GM23248 (cell line): Measurements from ENCODE around the gene MEI1. TPM values are rescaled to one million over a fixed set of nuclear protein-coding genes. Genes with fewer than 3 reads are reported as not detected.

Experiments
- DNase-seq: peaks from one replicate; pipeline ENCODE4 v3.0.0-alpha.2; 2015
- H2AFZ ChIP-seq: fragments of 200-600 bp; sonication (generic); 2 replicates; pipeline ENCODE4 v1.6.1; 2016; ENCODE audit warnings: antibody characterized with exemption
- H3F3A ChIP-seq: fragments of 200-600 bp; sonication (generic); 2 replicates; pipeline ENCODE4 v1.6.1; 2016; ENCODE audit warnings: mild to moderate bottlenecking, antibody characterized with exemption, mixed run types; ENCODE audit not compliant: insufficient read depth
- H3K27ac ChIP-seq: fragments of 200-600 bp; sonication (generic); 2 replicates; pipeline ENCODE4 v1.5.1; 2016; ENCODE audit warnings: mild to moderate bottlenecking
- H3K27me3 ChIP-seq: fragments of 200-600 bp; sonication (generic); replicated peaks from 2 replicates; pipeline ENCODE4 v1.6.1; 2016; ENCODE audit warnings: mild to moderate bottlenecking; ENCODE audit not compliant: insufficient read depth
- H3K36me3 ChIP-seq: fragments of 200-600 bp; sonication (generic); 2 replicates; pipeline ENCODE4 v1.6.1; 2016; ENCODE audit warnings: low read depth, mild to moderate bottlenecking
- H3K4me1 ChIP-seq: fragments of 200-600 bp; sonication (generic); 2 replicates; pipeline ENCODE4 v1.6.1; 2016; ENCODE audit warnings: mild to moderate bottlenecking; ENCODE audit not compliant: insufficient read depth
- H3K4me2 ChIP-seq: fragments of 200-600 bp; sonication (generic); one replicate; pipeline ENCODE4 v1.6.1; 2016; ENCODE audit warnings: mild to moderate bottlenecking; ENCODE audit not compliant: unreplicated experiment
- H3K4me3 ChIP-seq: fragments of 200-600 bp; sonication (generic); 2 replicates; pipeline ENCODE4 v1.5.1; 2016; ENCODE audit warnings: mild to moderate bottlenecking
- H3K79me2 ChIP-seq: fragments of 200-600 bp; sonication (generic); 2 replicates; pipeline ENCODE4 v1.6.1; 2016; ENCODE audit warnings: mild to moderate bottlenecking; ENCODE audit not compliant: insufficient read depth
- H3K9ac ChIP-seq: fragments of 200-600 bp; sonication (generic); 2 replicates; pipeline ENCODE4 v1.6.1; 2016; ENCODE audit warnings: mild to moderate bottlenecking
- H3K9me2 ChIP-seq: fragments of 200-600 bp; sonication (generic); 2 replicates; pipeline ENCODE4 v1.6.1; 2016; ENCODE audit warnings: mixed run types, mild to moderate bottlenecking, moderate library complexity; ENCODE audit not compliant: insufficient read depth
- H3K9me3 ChIP-seq: fragments of 200-600 bp; sonication (generic); one replicate; pipeline ENCODE4 v1.6.1; 2017; ENCODE audit warnings: low read depth
- H4K20me1 ChIP-seq: fragments of 200-600 bp; sonication (generic); 2 replicates; pipeline ENCODE4 v1.6.0; 2016; ENCODE audit not compliant: insufficient read depth
- EZH2 ChIP-seq: fragments of 200-600 bp; sonication (generic); IDR thresholded peaks from 2 replicates; pipeline ENCODE4 v1.6.1; 2018; ENCODE audit warnings: antibody characterized with exemption, mild to moderate bottlenecking; ENCODE audit not compliant: insufficient read depth, poor library complexity, severe bottlenecking
- EZH2phosphoT487 ChIP-seq: fragments of 200-600 bp; sonication (generic); IDR thresholded peaks from 2 replicates; pipeline ENCODE4 v1.6.1; 2018; ENCODE audit warnings: antibody characterized with exemption, moderate library complexity, mild to moderate bottlenecking, low read depth; ENCODE audit not compliant: insufficient read depth
- WGBS, 2 experiments: methylation state at CpG; one replicate each; pipeline ENCODE4 v1.1.6; 2015 to 2017; ENCODE audit warnings: low lambda C conversion rate in 2 of 2, low coverage in 1 of 2; ENCODE audit errors: missing lambda C conversion rate in 2 of 2; 5-methylcytosine and 5-hydroxymethylcytosine counted together
- in situ Hi-C: fragments of 300-500 bp; cut with MboI; formaldehyde crosslinking; loops from 2 replicates; pipeline ENCODE4 v1.15.0; 2020
- polyA plus RNA-seq: library from polyadenylated mRNA; unstranded; fragments of >200 nt; fragmentation: Nextera tagmentation; extraction: Ambion mirVana; gene quantifications from 2 replicates; pipeline ENCODE4 v1.2.1, GENCODE V29; 2016
- total RNA-seq: library from RNA; depleted of rRNA; stranded (reverse); fragments of >200 nt; shearing (Covaris generic); gene quantifications from 2 replicates; pipeline ENCODE4 v1.2.3, GENCODE V29; 2014

Gene MEI1
- total and polyA plus RNA-seq, 2 experiments from 2014 or later, result 2.2 to 5.9 TPM

DNA sequence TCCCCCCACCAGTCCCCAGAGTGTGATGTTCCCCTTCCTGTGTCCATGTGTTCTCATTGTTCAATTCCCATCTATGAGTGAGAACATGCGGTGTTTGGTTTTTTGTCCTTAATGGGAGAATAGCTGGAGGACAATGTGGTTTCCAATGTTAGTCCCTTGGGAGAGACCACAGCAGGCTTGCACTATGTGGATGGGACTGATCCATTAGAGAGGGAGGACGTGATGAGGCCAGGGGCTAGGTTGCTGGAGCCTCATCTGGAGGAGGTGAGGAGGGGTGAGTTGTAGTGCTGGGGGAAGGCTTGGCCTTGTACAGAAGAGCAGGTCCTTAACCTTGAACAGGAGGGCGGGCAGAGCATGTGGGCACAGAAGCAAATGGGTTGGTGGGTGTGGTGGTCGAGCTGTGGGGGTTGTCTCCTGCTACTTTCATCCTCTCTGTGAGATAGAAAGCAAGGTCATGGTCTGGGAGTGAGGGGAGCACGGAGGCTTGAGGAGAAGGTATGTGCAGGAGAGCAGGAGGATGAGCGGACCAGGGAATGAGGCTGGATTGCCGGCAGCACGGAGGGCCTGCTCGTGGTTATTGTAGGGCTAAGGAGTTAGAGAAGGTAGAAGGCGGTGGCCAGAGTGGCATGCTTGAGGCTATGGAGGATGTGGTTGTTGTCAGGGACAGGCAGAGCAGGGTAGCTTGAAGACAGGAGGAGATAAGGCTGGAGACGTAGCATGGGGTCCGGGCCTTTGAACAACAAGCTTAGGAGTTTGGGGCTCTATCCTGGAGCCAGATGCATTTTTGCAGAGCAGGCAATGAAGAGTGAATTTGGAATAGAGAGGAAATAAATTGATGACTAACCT lies 122.4 kb downstream of the MEI1 start:
- H2AFZ ChIP-seq, result no peak overlapping the region
- TF ChIP-seq EZH2phosphoT487, result no peak
- TF ChIP-seq EZH2, result no peak
- in situ Hi-C loops, result no loop called here
- H3K79me2 ChIP-seq, result no peaks in the 10 kb centered on the region
- H3K9ac ChIP-seq, result no peak overlapping the region
- no peaks in the 10 kb centered on the region for H3K36me3 ChIP-seq
- H4K20me1 ChIP-seq, result no peaks in the 10 kb centered on the region
- H3K4me3 ChIP-seq, result no peak overlapping the region
- H3K9me2 ChIP-seq, result no peaks in the 10 kb centered on the region
- no peaks in the 10 kb centered on the region for H3F3A ChIP-seq
- H3K4me2 ChIP-seq, result no peak overlapping the region
- no peaks in the 10 kb centered on the region for H3K27me3 ChIP-seq
- DNase-seq, result no peak
- H3K4me1 ChIP-seq, result peaks cover 9% of the 10 kb centered on the region
- no peak overlapping the region for H3K27ac ChIP-seq
- WGBS, 2 experiments, result 79 to 80% methylated on average over 12 of the region's 12 CpGs
- H3K9me3 ChIP-seq, result no peaks in the 10 kb centered on the region

DNA sequence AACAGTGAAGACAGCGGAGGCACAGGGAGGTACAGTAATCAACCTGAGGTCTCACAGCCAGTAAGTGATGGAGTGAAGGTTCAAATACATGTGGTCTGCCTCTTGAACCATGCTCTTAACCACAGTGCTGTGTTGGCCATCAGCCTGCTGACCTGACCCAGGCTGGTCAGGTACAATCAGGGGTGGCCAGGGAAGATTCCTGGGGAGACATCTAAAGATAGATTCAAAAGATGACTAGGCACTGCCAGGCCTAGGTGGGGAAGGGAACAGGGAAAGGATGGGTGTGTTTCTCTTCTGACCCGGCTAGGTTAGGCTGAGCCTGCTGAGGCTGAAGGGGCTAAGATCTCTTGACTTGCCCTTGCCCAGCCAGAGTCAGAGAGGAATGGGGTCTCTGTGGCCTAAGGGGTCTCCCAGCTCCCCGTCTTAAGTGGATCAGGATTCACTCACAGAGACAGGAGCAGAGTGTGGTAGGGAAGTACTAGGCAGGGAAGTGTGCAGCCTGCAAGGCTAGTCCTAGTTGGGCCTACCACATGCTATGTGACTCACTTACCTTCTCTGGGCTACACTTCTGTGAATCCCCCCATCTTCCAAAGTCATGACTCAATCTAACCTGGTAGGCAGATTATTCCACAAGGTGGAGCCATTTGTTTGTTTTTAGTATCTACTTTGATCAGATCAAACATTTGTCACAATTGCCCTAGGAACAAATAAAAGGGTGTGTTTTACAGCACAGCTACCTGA lies 123.2 kb downstream of the MEI1 start:
- 93 to 94% methylated on average over 3 of the region's 3 CpGs for WGBS, 2 experiments
- H3K9me3 ChIP-seq, result no peaks in the 10 kb centered on the region
- no peak overlapping the region for H3K27ac ChIP-seq
- H3K36me3 ChIP-seq, result no peaks in the 10 kb centered on the region
- peak overlapping the region; percentile 11; the same call in 1 of the 2 replicates for H3K9ac ChIP-seq
- H3F3A ChIP-seq, result no peaks in the 10 kb centered on the region
- TF ChIP-seq EZH2 (no peak), EZH2phosphoT487 (no peak)
- H3K4me3 ChIP-seq, result no peak overlapping the region
- H4K20me1 ChIP-seq, result no peaks in the 10 kb centered on the region
- H2AFZ ChIP-seq, result no peak overlapping the region
- no peaks in the 10 kb centered on the region for H3K9me2 ChIP-seq
- H3K27me3 ChIP-seq, result no peaks in the 10 kb centered on the region
- no peaks in the 10 kb centered on the region for H3K79me2 ChIP-seq
- peak; percentile 80 for DNase-seq
- H3K4me1 ChIP-seq, result peaks cover 9% of the 10 kb centered on the region
- H3K4me2 ChIP-seq, result no peak overlapping the region
- in situ Hi-C loops, result no loop called here

DNA sequence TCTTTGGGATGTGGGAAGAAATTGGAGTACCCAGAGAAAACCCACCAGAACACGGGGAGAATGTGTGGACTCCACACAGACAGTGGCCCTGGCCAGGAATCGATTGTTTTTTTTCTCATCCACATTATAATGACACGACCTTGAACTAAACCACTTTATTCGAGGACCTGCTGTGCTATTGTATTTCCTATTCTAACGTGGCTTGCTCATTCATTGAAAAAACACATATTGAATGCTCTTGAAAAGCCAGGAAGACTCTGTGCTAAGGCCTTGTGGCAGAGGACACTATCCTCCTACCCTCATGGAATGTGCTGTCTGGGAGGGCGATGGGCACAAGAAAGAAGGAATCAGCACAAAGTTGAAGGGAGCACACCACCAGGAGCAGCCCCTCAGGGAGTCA lies 124.5 kb downstream of the MEI1 start:
- no peak for DNase-seq
- TF ChIP-seq EZH2 (no peak), EZH2phosphoT487 (no peak)
- in situ Hi-C loops, result no loop called here
- no peaks in the 10 kb centered on the region for H3F3A ChIP-seq
- no peak overlapping the region for H3K9ac ChIP-seq
- no peak overlapping the region for H3K4me3 ChIP-seq
- H3K27ac ChIP-seq, result no peak overlapping the region
- H4K20me1 ChIP-seq, result no peaks in the 10 kb centered on the region
- no peak overlapping the region for H2AFZ ChIP-seq
- H3K27me3 ChIP-seq, result no peaks in the 10 kb centered on the region
- H3K9me2 ChIP-seq, result no peaks in the 10 kb centered on the region
- no peaks in the 10 kb centered on the region for H3K9me3 ChIP-seq
- no peaks in the 10 kb centered on the region for H3K36me3 ChIP-seq
- H3K4me1 ChIP-seq, result peaks cover 9% of the 10 kb centered on the region
- no peak overlapping the region for H3K4me2 ChIP-seq
- WGBS, 2 experiments, result 81 to 86% methylated on average over 6 of the region's 6 CpGs
- no peaks in the 10 kb centered on the region for H3K79me2 ChIP-seq

DNA sequence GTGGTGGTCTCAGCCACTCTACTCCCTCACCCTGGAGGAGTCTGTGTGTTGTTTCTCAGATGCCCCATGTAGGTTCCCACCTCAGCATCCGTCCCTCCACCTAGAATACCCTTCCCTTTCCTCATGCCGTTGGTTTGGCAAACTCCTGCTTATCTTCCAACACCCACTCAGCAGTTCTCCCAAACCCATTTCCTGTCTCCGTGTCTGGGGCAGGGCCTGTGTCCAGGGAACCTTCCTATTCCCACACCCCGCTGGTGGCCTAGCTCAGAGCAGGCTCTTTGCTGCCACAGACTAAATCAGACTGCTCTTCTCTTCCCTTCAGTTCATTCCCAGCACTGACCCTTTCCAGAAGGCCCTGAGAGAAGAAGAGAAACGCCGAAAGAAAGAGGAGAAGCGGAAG lies 126.1 kb downstream of the MEI1 start:
- peak; percentile 45 for DNase-seq
- no peaks in the 10 kb centered on the region for H3K9me2 ChIP-seq
- H3K9me3 ChIP-seq, result no peaks in the 10 kb centered on the region
- no peaks in the 10 kb centered on the region for H4K20me1 ChIP-seq
- no peaks in the 10 kb centered on the region for H3K27me3 ChIP-seq
- no peak overlapping the region for H3K27ac ChIP-seq
- 64 to 65% methylated on average over 7 of the region's 7 CpGs for WGBS, 2 experiments
- no peak overlapping the region for H3K4me3 ChIP-seq
- H2AFZ ChIP-seq, result peak overlapping the region; percentile 46
- H3K36me3 ChIP-seq, result no peaks in the 10 kb centered on the region
- no peaks in the 10 kb centered on the region for H3F3A ChIP-seq
- in situ Hi-C loops, result no loop called here
- H3K9ac ChIP-seq, result peak overlapping the region; percentile 31; the same call in 1 of the 2 replicates
- H3K4me2 ChIP-seq, result peak overlapping the region; percentile 13
- no peaks in the 10 kb centered on the region for H3K79me2 ChIP-seq
- peaks cover 9% of the 10 kb centered on the region for H3K4me1 ChIP-seq
- TF ChIP-seq EZH2 (no peak), EZH2phosphoT487 (no peak)
